AG09319 (cell line): Measurements from ENCODE around the gene SORBS1.

ENCODE experiments used
- DNase-seq: peaks from one replicate; pipeline ENCODE4 v3.0.0-alpha.2; 2010; ENCODE audit warnings: low read depth; ENCODE audit errors: extremely low read depth
- CTCF ChIP-seq: IDR thresholded peaks from 2 replicates; pipeline ENCODE4 v1.5.1; 2011; ENCODE audit warnings: low read depth, mild to moderate bottlenecking, inconsistent platforms, low read length, moderate library complexity

The SORBS1 gene

DNA sequence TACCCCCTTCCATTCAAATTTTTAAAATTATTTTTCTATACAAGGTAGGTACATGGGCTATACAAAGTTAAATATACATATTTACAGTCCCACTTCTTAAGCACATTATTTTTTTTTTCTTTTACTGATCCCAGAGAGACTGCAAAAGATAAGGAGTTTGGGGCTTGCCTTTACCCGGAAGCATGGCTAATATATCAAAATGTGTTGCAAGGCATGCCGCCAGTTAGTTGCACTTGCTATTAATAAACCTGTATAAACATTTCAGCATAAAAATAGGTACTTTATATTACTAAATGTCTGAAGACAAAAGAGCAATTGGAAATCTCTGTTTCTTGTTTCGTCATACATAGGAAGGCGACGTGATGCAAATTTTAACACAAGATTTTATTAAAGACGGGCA, 248.9 kb downstream of the SORBS1 start:
- no peak for TF ChIP-seq CTCF
- DNase-seq, result no peak

DNA sequence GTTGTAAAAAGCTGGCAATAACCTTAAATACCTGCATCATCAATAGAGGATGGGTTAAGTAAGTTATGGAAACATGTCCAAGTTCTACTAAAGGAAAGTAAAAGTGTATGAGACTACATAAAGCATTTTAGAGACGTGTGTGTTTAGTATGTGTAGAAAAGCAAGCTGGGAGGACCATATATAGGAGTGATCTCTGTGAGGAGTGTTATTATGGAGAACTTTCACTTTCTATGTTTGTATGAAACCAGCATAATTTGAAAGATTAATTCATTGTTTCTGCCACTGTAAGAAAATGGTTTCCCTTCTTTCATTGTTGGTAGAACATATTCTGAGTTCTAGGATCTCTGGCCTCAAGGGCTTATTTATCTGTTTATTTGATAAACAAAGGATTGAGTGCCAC, 251.2 kb downstream of the SORBS1 start:
- TF ChIP-seq CTCF, result no peak
- DNase-seq, result no peak

DNA sequence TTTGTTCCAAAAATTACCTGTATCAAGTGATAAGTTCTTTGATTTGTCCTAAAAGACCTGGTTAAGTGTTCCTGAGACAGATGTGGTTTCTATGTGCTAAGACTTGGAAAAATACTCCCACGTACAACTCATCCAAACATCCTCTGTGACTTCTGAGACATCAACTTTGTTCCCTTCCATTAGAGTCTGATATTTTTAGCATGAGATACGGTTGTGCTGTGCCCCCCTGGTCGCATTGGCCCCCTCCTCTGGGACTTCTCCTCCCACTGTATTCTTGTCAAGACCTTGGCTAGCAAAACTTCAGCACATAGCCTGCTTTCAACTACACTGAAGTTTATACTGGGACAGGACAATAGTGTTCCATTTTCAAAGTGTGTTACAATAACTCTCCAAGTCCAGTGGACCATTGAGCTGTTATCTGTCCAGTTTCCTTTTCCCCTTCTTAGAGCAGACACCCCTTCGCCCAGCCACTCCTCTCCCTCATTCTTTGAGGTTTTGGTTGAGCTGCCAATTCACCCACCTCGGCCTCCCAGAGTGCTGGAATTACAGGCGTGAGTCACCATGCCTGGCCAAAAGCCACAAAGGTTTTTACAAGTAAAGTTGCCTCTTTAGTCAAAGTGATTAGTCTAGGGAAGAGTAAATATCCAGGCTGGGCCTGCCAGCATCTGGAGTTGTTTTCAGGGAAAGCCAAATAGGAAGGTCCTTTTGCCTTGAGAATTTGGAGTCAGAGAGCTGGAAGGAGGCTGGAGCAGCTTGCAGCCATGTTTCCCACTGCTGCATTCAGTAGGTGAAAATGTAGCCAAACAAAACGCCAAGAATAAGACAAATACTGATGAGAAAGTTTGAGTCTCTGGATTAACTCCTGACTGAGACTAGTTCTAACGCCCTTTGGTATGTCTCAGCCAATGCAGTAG, 252.5 kb downstream of the SORBS1 start:
- peak; percentile 91 for DNase-seq
- TF ChIP-seq CTCF, result no peak

GRCh38 chr10:95306851-95307250, 254.3 kb downstream of the SORBS1 start:
- TF ChIP-seq CTCF, result no peak
- no peak for DNase-seq

- no peak for DNase-seq
- TF ChIP-seq CTCF, result no peak
Observed at GRCh38 chr10:95306318-95306650, 254.9 kb downstream of the SORBS1 start.

DNA sequence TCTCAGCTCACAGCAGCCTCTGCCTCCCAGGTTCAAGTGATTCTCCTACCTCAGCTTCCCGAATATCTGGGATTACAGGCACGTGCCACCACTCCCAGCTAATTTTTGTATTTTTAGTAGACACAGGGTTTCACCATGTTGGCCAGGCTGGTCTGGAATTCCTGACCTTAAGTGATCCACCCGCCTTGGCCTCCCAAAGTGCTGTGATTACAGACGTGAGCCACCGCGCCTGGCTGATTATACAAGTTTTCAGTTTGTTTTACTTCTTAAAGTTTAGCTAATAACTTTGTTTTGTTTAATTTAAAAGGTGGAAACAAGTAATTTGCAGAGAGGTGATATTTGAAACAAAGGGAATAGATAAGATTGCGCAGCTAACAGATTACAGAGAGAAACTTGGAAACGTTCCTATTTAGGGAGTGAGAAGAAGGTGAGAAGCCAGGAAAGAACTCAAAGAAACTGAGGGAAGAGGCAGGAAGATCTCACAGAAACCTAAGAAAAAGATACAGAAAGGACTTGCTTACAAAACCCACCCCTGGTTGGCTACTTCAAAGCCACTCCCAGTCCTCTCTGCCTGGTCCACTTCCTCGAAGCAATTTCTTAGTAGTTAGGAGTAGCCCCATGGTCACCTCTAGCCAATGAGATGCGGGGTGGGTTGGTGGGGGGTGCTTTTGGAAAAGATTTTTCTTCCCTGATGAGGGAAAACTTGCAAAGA, 255.4 kb downstream of the SORBS1 start:
- DNase-seq, result no peak
- TF ChIP-seq CTCF, result no peak

DNA sequence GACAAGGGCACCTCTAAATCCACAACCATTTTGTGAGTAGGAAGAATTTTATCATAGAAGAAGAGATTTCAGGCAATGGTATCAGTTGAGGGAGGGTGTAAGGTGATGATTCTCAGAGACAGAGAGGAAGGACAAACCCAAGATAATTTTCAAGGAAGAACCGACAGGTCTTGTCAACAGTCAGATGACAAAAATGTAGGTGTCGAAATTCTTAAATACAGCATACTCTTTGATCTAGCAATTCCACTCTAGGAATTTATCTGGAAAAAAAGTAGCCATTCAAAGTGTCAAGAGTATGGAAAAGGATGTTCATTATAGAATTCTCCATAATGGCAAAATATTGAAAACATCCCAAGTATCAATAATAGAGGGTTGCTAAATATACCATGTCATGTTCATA, 256.2 kb downstream of the SORBS1 start:
- TF ChIP-seq CTCF, result no peak

More for the DNA sequence above, 256.2 kb downstream of the SORBS1 start:
- DNase-seq, result no peak
